H1 (cell line): ENCODE data around the gene AP1M1.

Experiments used
- BRCA1 ChIP-seq: IDR thresholded peaks from 2 replicates; pipeline ENCODE4 v1.6.1; 2012; ENCODE audit warnings: low read depth, low read length, improper control_type of control experiment
- CTCF ChIP-seq, 3 experiments: IDR thresholded peaks; 1 replicate in 2 of 3; 2 replicates in 1 of 3; pipeline versions ENCODE4 v1.5.1 to v1.6.1; 2011; ENCODE audit warnings: low read length in 3 of 3, mild to moderate bottlenecking in 3 of 3, inconsistent platforms in 2 of 3, low read depth in 1 of 3, moderate library complexity in 1 of 3; ENCODE audit not compliant: insufficient read depth in 1 of 3; ENCODE audit errors: control extremely low read depth in 1 of 3
- EP300 ChIP-seq, 2 experiments: IDR thresholded peaks; 1 replicate in 1 of 2; 2 replicates in 1 of 2; pipeline ENCODE4 v1.6.1; 2011 to 2012; ENCODE audit warnings: low read depth in 2 of 2, low read length in 2 of 2, mild to moderate bottlenecking in 2 of 2, borderline replicate concordance in 1 of 2, inconsistent platforms in 1 of 2, moderate library complexity in 1 of 2
- GABPA ChIP-seq: IDR thresholded peaks from 2 replicates; pipeline ENCODE4 v1.6.1; 2011; ENCODE audit warnings: mild to moderate bottlenecking, low read length, moderate library complexity, borderline replicate concordance; ENCODE audit not compliant: insufficient read depth
- HDAC2 ChIP-seq, 2 experiments: fragments of 300-600 bp in 1 of 2; sonication (generic) in 1 of 2; IDR thresholded peaks; 2 replicates each; pipeline ENCODE4 v1.6.1; 2011 to 2012; ENCODE audit warnings: low read depth in 2 of 2, low read length in 2 of 2, mild to moderate bottlenecking in 2 of 2, moderate library complexity in 2 of 2, borderline replicate concordance in 1 of 2, inconsistent platforms in 1 of 2
- HDAC6 ChIP-seq: IDR thresholded peaks from one replicate; pipeline ENCODE4 v1.7.1; 2012; ENCODE audit warnings: low read depth, mild to moderate bottlenecking, inconsistent platforms, low read length, moderate library complexity
- KDM1A ChIP-seq: fragments of 200-600, 300-600 bp; sonication (generic); IDR thresholded peaks from 2 replicates; pipeline ENCODE4 v1.7.1; 2016; ENCODE audit warnings: mild to moderate bottlenecking, low read length, borderline replicate concordance
- POLR2A ChIP-seq, 2 experiments: IDR thresholded peaks; 1 replicate in 1 of 2; 2 replicates in 1 of 2; pipeline ENCODE4 v1.6.1; 2011; ENCODE audit warnings: low read depth in 2 of 2, low read length in 2 of 2, mild to moderate bottlenecking in 2 of 2; ENCODE audit errors: control extremely low read depth in 1 of 2
- POLR2AphosphoS5 ChIP-seq: IDR thresholded peaks from 2 replicates; pipeline ENCODE4 v1.6.1; 2011; ENCODE audit warnings: low read depth, low read length
- RFX5 ChIP-seq: IDR thresholded peaks from 2 replicates; pipeline ENCODE4 v1.6.1; 2011; ENCODE audit warnings: low read depth, low read length, improper control_type of control experiment, borderline replicate concordance
- SAP30 ChIP-seq: fragments of 300-600 bp; sonication (generic); IDR thresholded peaks from 2 replicates; pipeline ENCODE4 v1.7.1; 2012; ENCODE audit warnings: low read length, moderate library complexity, mild to moderate bottlenecking, inconsistent platforms; ENCODE audit not compliant: insufficient read depth, insufficient replicate concordance
- SIN3A ChIP-seq, 2 experiments: IDR thresholded peaks in 1 of 2; conservative IDR thresholded peaks in 1 of 2; 2 replicates each; pipeline ENCODE4 v1.6.1; 2011 to 2012; ENCODE audit warnings: low read length in 2 of 2, improper control_type of control experiment in 1 of 2, low read depth in 1 of 2, mild to moderate bottlenecking in 1 of 2
- SP1 ChIP-seq: IDR thresholded peaks from 2 replicates; pipeline ENCODE4 v1.6.1; 2011; ENCODE audit warnings: low read depth, low read length
- TCF12 ChIP-seq: IDR thresholded peaks from 2 replicates; pipeline ENCODE4 v1.6.1; 2011; ENCODE audit warnings: low read depth, mild to moderate bottlenecking, low read length

DNA sequence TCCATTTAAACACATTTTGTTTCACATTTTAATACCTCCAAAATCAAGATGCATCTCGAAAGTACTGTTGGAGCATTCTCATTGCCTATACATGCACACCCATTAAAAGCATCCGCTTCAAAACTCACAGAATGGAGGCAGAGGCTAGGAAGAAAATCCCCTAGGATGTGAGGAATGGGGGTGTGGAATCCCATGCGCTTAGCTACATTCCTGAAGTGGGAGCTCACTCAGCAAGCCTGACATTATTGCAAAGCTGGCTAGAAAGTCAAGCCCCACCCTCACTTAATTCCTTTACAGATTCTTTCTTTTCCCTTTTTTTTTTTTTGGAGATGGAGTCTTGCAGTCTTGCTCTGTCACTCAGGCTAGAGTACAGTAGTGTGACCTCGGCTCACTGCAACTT is 17.1 kb upstream of the AP1M1 start:
- no peak for TF ChIP-seq POLR2A (IDR thresholded peaks at IDR 0.05; ENCODE audit: control extremely low read depth in 1 of 2, low read depth in 2 of 2, low read length in 2 of 2)
- no peak for TF ChIP-seq POLR2AphosphoS5
- TF ChIP-seq CTCF (IDR thresholded peaks at IDR 0.05; ENCODE audit: control extremely low read depth in 1 of 3, insufficient read depth in 1 of 3, low read depth in 1 of 3, low read length in 3 of 3): no peak
- TF ChIP-seq TCF12: no peak
- TF ChIP-seq GABPA: no peak
- no peak for TF ChIP-seq SAP30
- TF ChIP-seq BRCA1: no peak
- no peak for TF ChIP-seq KDM1A
- no peak for TF ChIP-seq EP300 (IDR thresholded peaks at IDR 0.05; ENCODE audit: borderline replicate concordance in 1 of 2, low read depth in 2 of 2, low read length in 2 of 2)
- TF ChIP-seq RFX5: no peak
- TF ChIP-seq HDAC6: no peak
- TF ChIP-seq HDAC2 (IDR thresholded peaks at IDR 0.05; ENCODE audit: borderline replicate concordance in 1 of 2, low read depth in 2 of 2, low read length in 2 of 2): no peak
- TF ChIP-seq SIN3A (conservative IDR thresholded peaks at IDR 0.05 in 1 of 2, IDR thresholded peaks at IDR 0.05 in 1 of 2; ENCODE audit: low read depth in 1 of 2, low read length in 2 of 2): no peak
- TF ChIP-seq SP1: no peak
